SU-DHL-6 (cell line): ENCODE measurements around the gene KCNA2.

Source experiments
- EZH2phosphoT487 ChIP-seq: fragments of 200-600 bp; sonication (generic), shearing (Covaris generic); conservative IDR thresholded peaks from 2 replicates; pipeline ENCODE4 v1.6.1; 2018; ENCODE audit warnings: mild to moderate bottlenecking, antibody characterized with exemption, low read length, moderate library complexity, mixed read lengths
- TF ChIP-seq, protein P1 (sequence below): fragments of 200-600 bp; sonication (generic); IDR thresholded peaks from one replicate; pipeline ENCODE4 v1.5.1; 2017; ENCODE audit warnings: antibody characterized with exemption, mild to moderate bottlenecking, low read length, moderate library complexity; ENCODE audit not compliant: insufficient read depth, poor library complexity, severe bottlenecking

- TF ChIP-seq, protein P1, sequence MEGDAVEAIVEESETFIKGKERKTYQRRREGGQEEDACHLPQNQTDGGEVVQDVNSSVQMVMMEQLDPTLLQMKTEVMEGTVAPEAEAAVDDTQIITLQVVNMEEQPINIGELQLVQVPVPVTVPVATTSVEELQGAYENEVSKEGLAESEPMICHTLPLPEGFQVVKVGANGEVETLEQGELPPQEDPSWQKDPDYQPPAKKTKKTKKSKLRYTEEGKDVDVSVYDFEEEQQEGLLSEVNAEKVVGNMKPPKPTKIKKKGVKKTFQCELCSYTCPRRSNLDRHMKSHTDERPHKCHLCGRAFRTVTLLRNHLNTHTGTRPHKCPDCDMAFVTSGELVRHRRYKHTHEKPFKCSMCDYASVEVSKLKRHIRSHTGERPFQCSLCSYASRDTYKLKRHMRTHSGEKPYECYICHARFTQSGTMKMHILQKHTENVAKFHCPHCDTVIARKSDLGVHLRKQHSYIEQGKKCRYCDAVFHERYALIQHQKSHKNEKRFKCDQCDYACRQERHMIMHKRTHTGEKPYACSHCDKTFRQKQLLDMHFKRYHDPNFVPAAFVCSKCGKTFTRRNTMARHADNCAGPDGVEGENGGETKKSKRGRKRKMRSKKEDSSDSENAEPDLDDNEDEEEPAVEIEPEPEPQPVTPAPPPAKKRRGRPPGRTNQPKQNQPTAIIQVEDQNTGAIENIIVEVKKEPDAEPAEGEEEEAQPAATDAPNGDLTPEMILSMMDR: no peak
- no peak for TF ChIP-seq EZH2phosphoT487
Observed at GRCh38 chr1:110638058-110638457, 31.9 kb upstream of the KCNA2 start.
